GM19238 (cell line): ENCODE results near the gene GAK.

Experiments
- DNase-seq: peaks from one replicate; pipeline ENCODE4 v3.0.0; 2011; ENCODE audit warnings: low spot score; ENCODE audit not compliant: insufficient read length

The GAK gene

DNA sequence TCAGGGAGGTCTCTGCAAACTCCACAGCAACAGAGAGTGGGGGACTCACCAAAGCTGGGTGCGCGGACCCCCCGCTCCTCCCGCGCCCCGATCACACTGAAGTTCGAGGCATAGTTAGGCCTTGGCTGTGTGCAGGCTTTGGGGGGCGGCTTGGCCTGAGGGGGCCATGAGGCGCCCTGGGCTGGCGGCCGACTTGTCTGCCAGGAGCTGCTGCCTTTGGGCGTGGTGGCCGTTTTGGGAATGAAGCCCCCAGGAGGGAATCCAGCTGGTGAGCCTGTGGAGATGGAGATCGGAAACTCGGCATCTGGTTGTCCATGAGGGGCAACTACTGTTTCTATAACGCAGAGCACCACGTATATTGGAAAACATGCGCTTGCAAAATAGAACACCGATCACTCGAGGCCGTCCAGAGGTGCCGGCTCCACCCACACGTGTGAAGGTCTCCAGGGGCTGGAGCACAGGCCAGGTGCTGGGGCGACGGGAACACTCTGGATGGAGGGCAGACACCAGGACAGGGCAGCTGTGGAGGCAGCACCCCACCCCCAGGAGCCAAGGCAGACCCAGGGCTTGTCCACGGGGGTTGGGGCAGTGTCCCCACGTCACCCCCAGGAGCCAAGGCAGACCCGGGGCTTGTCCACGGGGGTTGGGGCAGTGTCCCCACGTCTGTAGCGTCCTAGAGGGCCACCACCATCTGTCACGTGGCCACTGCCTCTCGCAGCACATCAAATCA, 80.2 kb downstream of the GAK start:
- DNase-seq: no peak

DNA sequence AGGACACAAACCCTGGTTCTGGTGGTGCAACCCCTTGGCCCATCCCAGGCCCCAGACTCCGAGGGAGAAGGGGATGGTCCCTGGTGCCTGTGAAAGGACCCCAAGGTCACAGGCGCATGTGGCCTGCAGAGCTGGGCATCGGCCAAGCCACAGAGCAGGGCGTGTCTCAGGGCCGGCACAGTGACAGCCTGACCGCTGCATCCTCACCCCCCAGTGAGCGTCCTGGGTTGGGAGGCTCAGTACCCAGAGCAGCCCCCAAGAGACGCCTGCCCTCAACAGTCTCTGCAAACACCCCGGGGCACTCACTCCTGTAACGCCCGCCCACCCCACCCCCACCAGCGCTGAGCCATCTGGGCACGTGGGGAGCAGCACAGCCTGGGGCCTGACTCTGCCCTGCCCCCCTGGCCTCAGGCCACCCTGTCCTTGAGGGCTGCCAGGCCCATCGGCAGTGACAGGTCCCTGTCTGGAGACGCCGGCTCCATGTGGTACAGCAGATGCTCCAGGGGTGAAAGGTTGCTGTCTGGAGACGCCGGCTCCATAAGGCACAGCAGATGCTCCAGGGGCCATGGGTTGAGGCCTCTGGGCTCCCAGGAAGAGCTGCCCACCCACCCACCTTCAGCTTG, 81.7 kb downstream of the GAK start:
- DNase-seq: no peak

- no peak for DNase-seq
Observed at GRCh38 chr4:849478-850175, 82.5 kb downstream of the GAK start.

DNA sequence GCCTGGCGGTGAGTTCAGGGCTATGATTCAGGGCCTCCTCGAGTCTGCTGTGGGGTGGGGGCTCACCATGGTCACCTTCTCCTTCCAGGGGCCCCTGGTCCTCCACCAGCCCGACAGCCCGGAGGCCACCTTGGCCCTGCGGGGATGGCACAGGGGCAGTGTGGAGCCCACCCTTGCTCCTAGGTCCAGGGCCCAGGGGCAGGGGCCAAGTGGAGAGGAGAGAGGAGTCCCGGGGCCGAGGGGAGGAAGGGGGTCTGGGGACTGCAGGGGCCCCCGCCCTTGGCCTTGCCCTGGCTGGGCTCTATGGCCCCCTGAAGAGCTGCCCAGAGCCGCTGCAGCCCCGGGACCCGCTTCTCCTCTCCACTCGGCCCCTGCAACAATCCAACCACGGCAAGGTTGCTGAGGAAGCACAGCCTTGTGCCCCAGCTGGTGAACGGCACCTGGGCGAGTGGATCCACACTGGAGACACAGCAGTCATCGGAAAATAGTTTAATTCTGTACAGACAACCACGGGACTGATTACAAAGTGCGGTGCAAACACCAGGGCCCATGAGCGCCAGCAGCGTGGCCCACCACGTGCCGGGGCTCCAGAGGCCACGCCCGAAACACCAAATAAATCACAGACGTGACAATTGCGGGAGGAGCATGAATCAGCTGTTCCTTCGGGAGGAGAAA, 83.2 kb downstream of the GAK start:
- no peak for DNase-seq

DNA sequence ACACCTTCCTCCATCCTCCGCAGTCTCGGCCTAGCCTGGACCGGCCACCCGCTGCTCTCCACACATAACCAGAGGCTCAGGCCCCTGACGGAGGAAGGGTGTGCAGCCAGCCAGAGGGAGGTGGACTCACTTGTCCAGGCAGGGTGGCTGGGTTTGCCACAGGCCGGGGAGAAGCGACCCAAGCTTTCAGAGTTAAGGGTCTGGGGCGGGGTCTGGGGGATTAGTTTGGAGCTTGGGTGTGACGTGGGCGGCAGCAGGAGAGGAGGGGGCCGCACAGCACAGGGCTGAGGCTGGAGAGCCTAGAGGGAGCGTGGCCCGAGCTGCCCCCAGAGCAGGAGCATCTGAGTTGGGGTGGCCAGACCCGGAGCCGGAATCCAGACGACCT, 83.8 kb downstream of the GAK start:
- no peak for DNase-seq

GRCh38 chr4:845836-846251, 86.3 kb downstream of the GAK start:
- DNase-seq: no peak

DNA sequence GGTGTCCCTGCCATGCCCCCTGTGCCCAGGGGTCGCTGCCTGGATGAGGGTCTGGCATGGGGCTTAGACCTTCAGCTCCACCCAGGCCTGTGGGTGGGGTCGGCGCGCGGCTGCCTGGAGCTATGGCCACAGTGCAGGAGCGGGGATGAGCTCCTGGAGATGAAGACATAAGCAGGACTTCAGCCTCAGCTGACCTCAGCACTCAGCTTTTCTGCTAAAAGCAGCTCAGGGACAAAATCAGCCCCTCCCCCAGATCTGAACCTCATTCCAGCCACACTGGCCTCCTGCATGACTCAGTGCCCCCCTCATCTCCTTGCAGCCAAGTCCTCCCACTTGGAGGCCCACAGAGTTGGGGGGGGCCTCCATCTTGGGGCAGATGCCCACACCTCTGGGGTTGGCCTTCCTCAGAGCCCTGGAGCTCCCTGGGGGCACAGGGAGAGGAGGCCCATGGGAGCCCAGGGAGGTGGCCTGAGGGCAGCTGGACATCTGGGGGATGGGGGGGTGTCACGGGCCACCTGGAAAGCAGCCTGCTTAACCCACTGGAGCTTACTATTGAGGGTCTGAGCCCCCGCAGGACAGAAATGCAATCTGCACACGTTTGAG, 86.8 kb downstream of the GAK start:
- DNase-seq: no peak

- DNase-seq: no peak
Observed at GRCh38 chr4:844752-845232, 87.3 kb downstream of the GAK start.

DNA sequence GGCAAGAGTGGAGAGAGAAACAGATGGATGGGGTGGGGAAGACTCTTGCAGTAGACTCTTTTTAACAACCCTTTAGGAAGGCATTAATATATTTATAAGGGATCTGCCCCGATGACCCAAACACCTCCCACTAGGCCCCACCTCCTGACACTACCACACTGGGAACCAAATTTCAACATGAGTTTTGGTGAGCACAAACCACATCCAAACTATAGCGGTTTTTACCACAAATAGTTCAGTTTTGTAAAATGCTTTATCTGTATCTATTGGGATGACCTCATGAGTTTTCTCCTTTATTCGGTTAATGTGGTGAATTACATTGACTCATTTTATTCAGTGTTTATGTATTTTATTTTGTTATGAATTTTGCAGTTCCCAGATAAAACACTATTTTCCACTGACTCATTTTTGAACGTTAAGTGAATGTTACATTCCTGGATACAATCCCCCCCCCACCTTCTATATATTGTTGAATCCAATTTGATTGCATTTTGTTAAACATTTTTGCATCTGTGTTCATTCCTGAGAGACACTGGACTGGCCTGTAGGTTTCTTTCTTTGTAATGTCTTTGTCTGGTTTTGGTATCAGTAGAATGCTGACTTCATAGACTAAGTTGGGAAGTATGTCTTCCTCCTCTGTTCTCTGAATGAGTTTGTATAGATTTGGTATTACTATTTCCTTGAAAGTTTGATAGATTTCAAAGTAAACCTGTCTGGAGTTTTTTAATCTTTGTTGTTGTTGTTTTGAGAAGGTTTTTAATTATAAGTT, 92.3 kb downstream of the GAK start:
- no peak for DNase-seq

GRCh38 chr4:837772-838171, 94.3 kb downstream of the GAK start:
- no peak for DNase-seq

DNA sequence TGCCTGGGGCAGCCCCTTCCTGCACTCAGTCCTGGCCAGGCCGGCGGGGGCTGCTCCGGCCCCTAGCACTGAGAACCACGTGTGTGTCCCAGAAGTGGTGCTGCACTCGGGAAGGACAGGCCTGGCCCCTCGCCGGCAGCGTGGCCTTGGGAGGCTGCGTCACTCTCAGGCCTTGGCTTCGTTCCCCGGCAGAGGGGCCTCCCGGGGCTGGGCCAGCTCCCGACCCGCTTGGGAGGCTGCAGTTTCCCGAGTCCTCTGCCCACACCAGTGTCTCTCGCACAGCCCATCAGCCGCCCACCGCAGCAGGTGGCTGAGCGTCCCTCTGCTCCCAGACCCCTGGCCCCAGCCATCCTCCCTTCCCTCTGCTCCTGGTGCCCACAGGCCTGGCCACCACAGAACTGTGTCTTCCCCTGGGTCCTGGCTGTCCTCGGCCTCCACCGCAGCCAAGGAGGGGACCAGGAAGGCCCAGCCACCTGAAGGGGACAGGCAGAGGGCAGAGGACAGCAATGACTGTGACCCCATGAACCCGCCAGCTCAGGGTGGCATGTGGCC, 95.3 kb downstream of the GAK start:
- no peak for DNase-seq

- no peak for DNase-seq
Observed at GRCh38 chr4:836003-836511, 96.1 kb downstream of the GAK start.

GRCh38 chr4:835148-836002, 96.7 kb downstream of the GAK start:
- no peak for DNase-seq

DNA sequence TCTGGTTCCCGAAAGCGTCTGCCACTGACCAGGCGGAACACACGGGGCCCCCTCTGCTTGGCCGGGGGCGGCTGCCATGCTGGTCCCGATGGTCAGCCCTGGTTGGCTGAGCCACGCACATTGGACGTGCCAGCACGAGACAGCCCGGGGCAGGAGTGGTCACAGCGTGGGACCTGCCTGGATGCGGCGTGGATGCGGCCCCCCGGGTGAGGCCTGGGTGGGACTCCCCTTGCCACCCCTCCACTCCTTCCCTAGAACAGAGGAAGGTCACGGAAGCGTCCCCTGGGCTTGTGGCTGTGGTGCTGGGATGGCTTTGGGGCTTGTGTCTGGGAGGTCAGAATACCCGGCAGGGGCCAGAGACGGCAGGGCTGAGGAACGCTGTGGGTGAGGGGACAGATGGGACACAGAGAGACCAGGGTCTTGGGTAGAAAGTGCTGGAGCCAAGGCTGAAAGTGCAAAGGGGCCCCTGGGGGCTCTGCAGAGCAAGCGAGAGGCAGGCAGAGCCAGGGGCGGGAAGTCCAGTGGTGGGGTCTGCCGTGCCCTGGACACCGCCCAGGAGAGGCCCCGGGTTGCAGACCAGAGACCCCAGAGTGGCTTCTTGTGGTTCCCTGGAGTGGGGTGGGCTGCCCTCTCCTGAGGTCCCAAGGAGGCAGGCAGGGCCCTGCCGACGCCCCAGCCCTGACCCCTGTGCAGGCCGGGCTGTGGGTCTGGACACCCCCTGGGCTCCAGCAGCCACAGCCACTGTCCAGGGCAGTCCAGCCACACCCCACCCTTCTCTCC, 97.6 kb downstream of the GAK start:
- no peak for DNase-seq

- no peak for DNase-seq
Observed at GRCh38 chr4:833731-834367, 98.3 kb downstream of the GAK start.

GRCh38 chr4:833156-833555, 99.0 kb downstream of the GAK start:
- DNase-seq: no peak

- DNase-seq: no peak
Observed at GRCh38 chr4:832536-832935, 99.6 kb downstream of the GAK start.

DNA sequence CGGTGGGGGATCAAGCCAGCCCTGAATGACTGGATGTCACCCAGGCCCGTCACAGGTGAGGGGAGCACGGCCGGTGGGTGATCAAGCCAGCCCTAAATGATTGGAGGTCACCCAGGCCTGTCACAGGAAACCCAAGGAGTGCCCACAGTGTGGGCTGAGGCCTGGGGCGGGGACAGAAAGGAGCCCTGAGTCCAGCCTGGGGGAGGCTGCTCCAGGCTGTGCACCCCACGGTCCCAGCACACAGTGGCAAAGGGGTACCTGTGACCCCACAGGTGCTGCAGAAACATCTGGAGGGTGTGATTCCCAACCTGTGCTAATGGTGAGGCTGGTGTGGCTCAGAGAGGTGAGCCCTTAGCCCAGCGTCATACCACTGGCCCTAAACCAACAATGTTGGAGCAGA, 100.0 kb downstream of the GAK start:
- DNase-seq: no peak
